ENCODE results near the gene CPEB4. TPM values are rescaled to one million over a fixed set of nuclear protein-coding genes. Genes with fewer than 3 reads are reported as not detected.

Gene CPEB4
- total and polyA plus RNA-seq, 10 of the 15 experiments (the other 5 are each of a cell fraction or from before 2014, with no cell fraction given): 6.9 to 33.1 (median 20.4) TPM

- no peak for TF ChIP-seq ATF2 (IDR thresholded peaks at IDR 0.05; ENCODE audit: low read length)
- TF ChIP-seq IRF3 (IDR thresholded peaks at IDR 0.05): no peak
- TF ChIP-seq EP300 (IDR thresholded peaks at IDR 0.05; ENCODE audit: borderline replicate concordance in 1 of 2, control insufficient read depth in 1 of 2, low read depth in 2 of 2, low read length in 2 of 2): no peak
- TF ChIP-seq KAT2A (conservative IDR thresholded peaks at IDR 0.05; ENCODE audit: control insufficient read depth, low read depth, low read length): no peak
- ATAC-seq: no peak
- no peak for DNase-seq (ENCODE audit: low read depth, low spot score)
- no peak overlapping the region for H3K4me3 ChIP-seq
- ChIA-PET POLR2A (interaction anchor here (0.6 to 1.7 kb wide), 2 partner anchors 10 to 21 kb away, joined by 3 to 6 read pairs; no protein-coding TSS in a partner anchor), SMC1A (ENCODE audit: uncharacterized antibody, unreplicated experiment) (interaction anchor here (0.9 to 3.7 kb wide), 5 partner anchors 12 to 31 kb away, joined by 3 to 11 read pairs (median 4); no protein-coding TSS in a partner anchor), CTCF (interaction anchor here (0.7 to 1.9 kb wide), 4 partner anchors 13 to 75 kb away, joined by 3 to 5 read pairs (median 4); no protein-coding TSS in a partner anchor), RAD21 (ENCODE audit: unreplicated experiment) (no interaction called here)
- no peak overlapping the region for H3K27ac ChIP-seq (ENCODE audit: control insufficient read depth, insufficient read depth)
- no TSS peak for BruUV-seq (replicated peaks)
- no peaks in the 10 kb centered on the region for H3K4me1 ChIP-seq (ENCODE audit: control insufficient read depth, insufficient read depth, low read length)
- no peaks in the 10 kb centered on the region for H3K79me2 ChIP-seq (ENCODE audit: control insufficient read depth, insufficient read depth, low read length)
- FAIRE-seq: no peak
- no peaks in the 10 kb centered on the region for H3K36me3 ChIP-seq (ENCODE audit: control insufficient read depth in 2 of 2, insufficient read depth in 2 of 2, low read length in 1 of 2)
- in situ Hi-C loops (cut with MboI) (no loop called here), intact Hi-C loops (cut with micrococcal nuclease; ENCODE audit: unreplicated experiment) (no loop called here)
- H2AFZ ChIP-seq (ENCODE audit: control insufficient read depth, low read depth, low read length): no peak overlapping the region
- H3K4me2 ChIP-seq (ENCODE audit: control insufficient read depth, insufficient read depth): no peak overlapping the region
- H3K9me3 ChIP-seq (replicated peaks; ENCODE audit: control insufficient read depth, insufficient read depth, low read length): no peaks in the 10 kb centered on the region
- H4K20me1 ChIP-seq (ENCODE audit: control insufficient read depth, insufficient read depth): no peaks in the 10 kb centered on the region
- no peak overlapping the region for H3K9ac ChIP-seq (ENCODE audit: control insufficient read depth, insufficient read depth, low read length)
- WGBS (ENCODE audit: insufficient coverage, insufficient replicate concordance, low lambda C conversion rate, missing lambda C conversion rate): 47% methylated on average over 6 of the region's 6 CpGs
- H3K27me3 ChIP-seq (replicated peaks in 1 of 2; ENCODE audit: control insufficient read depth in 2 of 2, insufficient read depth in 2 of 2, low read length in 1 of 2): no peaks in the 10 kb centered on the region
Observed at GRCh38 chr5:173858021-173858669, 30.0 kb upstream of the CPEB4 start.
